ENCODE data around the gene SPPL2B. TPM values are rescaled to one million over a fixed set of nuclear protein-coding genes. Genes with fewer than 3 reads are reported as not detected.

Gene SPPL2B
- total RNA-seq, 1 donor from 2014 or later, result 20.7 TPM

- H3K4me2 ChIP-seq, result no peak overlapping the region
- H3K9me3 ChIP-seq (ENCODE audit: low read depth), result no peaks in the 10 kb centered on the region
- no peaks in the 10 kb centered on the region for H4K20me1 ChIP-seq (ENCODE audit: low read depth)
- no peaks in the 10 kb centered on the region for H3K36me3 ChIP-seq
- no peaks in the 10 kb centered on the region for H3K4me1 ChIP-seq
- TF ChIP-seq, protein P1, sequence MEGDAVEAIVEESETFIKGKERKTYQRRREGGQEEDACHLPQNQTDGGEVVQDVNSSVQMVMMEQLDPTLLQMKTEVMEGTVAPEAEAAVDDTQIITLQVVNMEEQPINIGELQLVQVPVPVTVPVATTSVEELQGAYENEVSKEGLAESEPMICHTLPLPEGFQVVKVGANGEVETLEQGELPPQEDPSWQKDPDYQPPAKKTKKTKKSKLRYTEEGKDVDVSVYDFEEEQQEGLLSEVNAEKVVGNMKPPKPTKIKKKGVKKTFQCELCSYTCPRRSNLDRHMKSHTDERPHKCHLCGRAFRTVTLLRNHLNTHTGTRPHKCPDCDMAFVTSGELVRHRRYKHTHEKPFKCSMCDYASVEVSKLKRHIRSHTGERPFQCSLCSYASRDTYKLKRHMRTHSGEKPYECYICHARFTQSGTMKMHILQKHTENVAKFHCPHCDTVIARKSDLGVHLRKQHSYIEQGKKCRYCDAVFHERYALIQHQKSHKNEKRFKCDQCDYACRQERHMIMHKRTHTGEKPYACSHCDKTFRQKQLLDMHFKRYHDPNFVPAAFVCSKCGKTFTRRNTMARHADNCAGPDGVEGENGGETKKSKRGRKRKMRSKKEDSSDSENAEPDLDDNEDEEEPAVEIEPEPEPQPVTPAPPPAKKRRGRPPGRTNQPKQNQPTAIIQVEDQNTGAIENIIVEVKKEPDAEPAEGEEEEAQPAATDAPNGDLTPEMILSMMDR (IDR thresholded peaks at IDR 0.05), result no peak
- no peak for TF ChIP-seq EZH2 (IDR thresholded peaks at IDR 0.05)
- no peak for TF ChIP-seq EZH2phosphoT487 (IDR thresholded peaks at IDR 0.05)
- H3F3A ChIP-seq (ENCODE audit: low read depth), result peaks cover 10% of the 10 kb centered on the region
- no peak overlapping the region for H3K27ac Mint-ChIP-seq
- H3K9me3 Mint-ChIP-seq, result no peaks in the 10 kb centered on the region
- H3K27ac ChIP-seq, result no peak overlapping the region
- H3K36me3 Mint-ChIP-seq, result no peaks in the 10 kb centered on the region
- H3K9ac ChIP-seq, result no peak overlapping the region
- H3K27me3 ChIP-seq, result peaks cover 25% of the 10 kb centered on the region
- peaks cover 13% of the 10 kb centered on the region for H3K27me3 Mint-ChIP-seq (ENCODE audit: insufficient read depth, low read depth)
- H3K4me1 Mint-ChIP-seq, result peaks cover under 1% of the 10 kb centered on the region
- H2AFZ ChIP-seq (replicated peaks), result no peak overlapping the region
- H3K79me2 ChIP-seq (ENCODE audit: low read depth), result no peaks in the 10 kb centered on the region
- no peak overlapping the region for H3K4me3 ChIP-seq
- no peak overlapping the region for H3K4me3 Mint-ChIP-seq
- DNase-seq (ENCODE audit: low spot score), result no peak
Measured at GRCh38 chr19:2355168-2356035, 26.9 kb downstream of the SPPL2B start.

GRCh38 chr19:2356036-2356646 is 27.7 kb downstream of the SPPL2B start:
- Histone ChIP-seq H3K9me3 (ENCODE audit: low read depth) (no peaks in the 10 kb centered on the region), H3K4me3 (no peak overlapping the region), H3K79me2 (ENCODE audit: low read depth) (no peaks in the 10 kb centered on the region), H3K36me3 (no peaks in the 10 kb centered on the region), H3K4me1 (no peaks in the 10 kb centered on the region), H4K20me1 (ENCODE audit: low read depth) (no peaks in the 10 kb centered on the region), H3K9ac (no peak overlapping the region), H3F3A (ENCODE audit: low read depth) (peaks cover 10% of the 10 kb centered on the region), H3K27ac (no peak overlapping the region), H3K4me2 (no peak overlapping the region), H3K27me3 (peaks cover 31% of the 10 kb centered on the region), H2AFZ (replicated peaks) (no peak overlapping the region)
- Mint-ChIP-seq H3K27ac (no peak overlapping the region), H3K27me3 (ENCODE audit: insufficient read depth, low read depth) (peaks cover 16% of the 10 kb centered on the region), H3K4me1 (peaks cover 4% of the 10 kb centered on the region), H3K4me3 (no peak overlapping the region), H3K36me3 (no peaks in the 10 kb centered on the region), H3K9me3 (no peaks in the 10 kb centered on the region)
- TF ChIP-seq EZH2 (IDR thresholded peaks at IDR 0.05) (no peak), EZH2phosphoT487 (IDR thresholded peaks at IDR 0.05) (no peak)
- TF ChIP-seq, protein P1 (IDR thresholded peaks at IDR 0.05), result no peak
- DNase-seq (ENCODE audit: low spot score), result no peak

- Histone ChIP-seq H2AFZ (replicated peaks) (no peak overlapping the region), H3K27ac (no peak overlapping the region), H3F3A (ENCODE audit: low read depth) (peaks cover 17% of the 10 kb centered on the region), H3K36me3 (no peaks in the 10 kb centered on the region), H3K79me2 (ENCODE audit: low read depth) (no peaks in the 10 kb centered on the region), H3K27me3 (peaks cover 41% of the 10 kb centered on the region), H3K9ac (no peak overlapping the region), H3K4me1 (peaks cover 4% of the 10 kb centered on the region), H3K4me3 (no peak overlapping the region), H4K20me1 (ENCODE audit: low read depth) (no peaks in the 10 kb centered on the region), H3K4me2 (no peak overlapping the region), H3K9me3 (ENCODE audit: low read depth) (no peaks in the 10 kb centered on the region)
- no peak overlapping the region for H3K4me3 Mint-ChIP-seq
- peaks cover 16% of the 10 kb centered on the region for H3K27me3 Mint-ChIP-seq (ENCODE audit: insufficient read depth, low read depth)
- H3K27ac Mint-ChIP-seq, result no peak overlapping the region
- no peaks in the 10 kb centered on the region for H3K36me3 Mint-ChIP-seq
- TF ChIP-seq EZH2 (IDR thresholded peaks at IDR 0.05) (no peak), EZH2phosphoT487 (IDR thresholded peaks at IDR 0.05) (no peak)
- TF ChIP-seq, protein P1 (IDR thresholded peaks at IDR 0.05), result no peak
- H3K4me1 Mint-ChIP-seq, result peaks cover 4% of the 10 kb centered on the region
- H3K9me3 Mint-ChIP-seq, result no peaks in the 10 kb centered on the region
- no peak for DNase-seq (ENCODE audit: low spot score)
Measured at GRCh38 chr19:2357279-2358206, 29.1 kb downstream of the SPPL2B start.
